Left cardiac atrium (tissue), 4 donors: Measurements from ENCODE around the gene HMGN1. TPM values are rescaled to one million over a fixed set of nuclear protein-coding genes. Genes with fewer than 3 reads are reported as not detected.

Experiments used
- ATAC-seq, 2 donors: fragments of 200-7000 bp; cut with Tn5 transposase; one replicate each; pipeline ENCODE4 v1.9.1; 2020; ENCODE audit warnings: mild to moderate bottlenecking in 2 of 2, moderate library complexity in 2 of 2
- DNase-seq: peaks from one replicate; pipeline ENCODE4 v3.0.0-alpha.2; 2020
- intact Hi-C, 2 donors: fragments of 100-400 bp; cut with DNase I; formaldehyde crosslinking; loops; one replicate each; pipeline versions ENCODE4 v1.14.1 to v1.15.1; 2022 to 2023
- total RNA-seq, 2 donors: library from RNA; stranded (reverse); fragmentation: NEBNext Ultra II Directional; extraction: Animal tissue kit (Norgen Biotek cat#: 25700); gene quantifications; one replicate each; pipeline ENCODE4 v1.2.1, GENCODE V29; 2021
- donor health status: DM: no; HTN: yes; CAD: no.
- donor health status: DM: no; HTN: yes; CAD: no; lungs with severe emphysema.
- donor health status: DM: yes; HTN: yes; CAD: no.
- donor health status: Dilated cardiomyopathy.

The HMGN1 gene
- total RNA-seq, 2 donors from 2014 or later, result 73.2 to 78.2 TPM

- ATAC-seq (no peak), DNase-seq (no peak)
- intact Hi-C loops, result loop anchor here in 1 of 2 donors (5.0 kb wide), 2 partner anchors 33 to 42 kb away; partner anchors contain the start of gene BRWD1
Observed at GRCh38 chr21:39345440-39345839, 3.4 kb downstream of the HMGN1 start.

DNA sequence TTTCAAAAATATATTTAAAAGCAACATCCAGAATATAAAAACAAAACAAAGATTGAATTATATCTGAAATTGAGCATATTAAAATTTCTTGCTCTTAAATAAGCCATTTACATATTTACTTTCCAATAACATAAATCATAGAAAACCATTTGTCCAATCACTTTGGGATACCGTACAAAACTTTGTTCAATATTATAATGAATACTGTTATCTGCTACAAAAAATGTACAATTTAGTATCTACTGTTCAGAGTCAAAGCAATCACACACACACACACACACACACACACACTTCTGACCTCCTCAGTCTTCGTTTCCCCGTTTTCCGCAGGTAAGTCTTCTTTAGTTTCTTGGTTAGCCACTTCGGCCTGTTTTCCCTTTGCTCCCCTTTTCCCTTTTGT lies 4.0 kb downstream of the HMGN1 start:
- ATAC-seq, result no peak
- no peak for DNase-seq
- intact Hi-C loops, result loop anchor here in 1 of 2 donors (5.0 kb wide), 2 partner anchors 33 to 42 kb away; partner anchors contain the start of gene BRWD1

GRCh38 chr21:39341249-39341923 lies 7.5 kb downstream of the HMGN1 start:
- no peak for DNase-seq
- ATAC-seq, result no peak
- intact Hi-C loops, result no loop called here

- intact Hi-C loops, result no loop called here
- DNase-seq, result no peak
- no peak for ATAC-seq
Observed at GRCh38 chr21:39340687-39341086, 8.2 kb downstream of the HMGN1 start.

GRCh38 chr21:39339231-39339630 lies 9.7 kb downstream of the HMGN1 start:
- DNase-seq, result no peak
- no peak for ATAC-seq
- intact Hi-C loops, result no loop called here

GRCh38 chr21:39336457-39337008 lies 12.4 kb downstream of the HMGN1 start:
- DNase-seq, result no peak
- intact Hi-C loops, result no loop called here

GRCh38 chr21:39334611-39335010 lies 14.3 kb downstream of the HMGN1 start:
- ATAC-seq (no peak), DNase-seq (no peak)
- intact Hi-C loops, result no loop called here

More at GRCh38 chr21:39336457-39337008, 12.4 kb downstream of the HMGN1 start:
- ATAC-seq, result no peak

DNA sequence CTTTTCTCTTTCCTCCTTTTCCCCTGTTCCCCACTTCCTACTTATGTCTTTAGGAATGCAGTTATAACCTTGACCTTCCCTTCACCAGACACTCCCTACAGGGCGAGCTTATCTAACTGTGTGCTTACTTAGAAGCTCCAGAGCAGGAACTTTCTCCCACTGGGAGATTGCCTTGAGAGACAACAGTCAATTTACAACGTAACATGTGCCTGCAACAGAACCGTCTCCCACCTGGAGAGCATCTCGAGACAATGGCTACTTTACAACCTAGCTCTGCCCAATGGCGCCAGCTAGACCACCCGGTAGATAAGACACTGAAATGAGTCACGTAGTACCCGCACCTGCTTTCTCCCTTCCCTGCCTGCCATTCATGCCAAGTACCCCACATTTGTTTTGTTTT lies 16.7 kb downstream of the HMGN1 start:
- intact Hi-C loops, result no loop called here
- ATAC-seq, result no peak
- no peak for DNase-seq

GRCh38 chr21:39330001-39330400 lies 18.9 kb downstream of the HMGN1 start:
- DNase-seq, result no peak
- ATAC-seq, result no peak
- intact Hi-C loops, result no loop called here

DNA sequence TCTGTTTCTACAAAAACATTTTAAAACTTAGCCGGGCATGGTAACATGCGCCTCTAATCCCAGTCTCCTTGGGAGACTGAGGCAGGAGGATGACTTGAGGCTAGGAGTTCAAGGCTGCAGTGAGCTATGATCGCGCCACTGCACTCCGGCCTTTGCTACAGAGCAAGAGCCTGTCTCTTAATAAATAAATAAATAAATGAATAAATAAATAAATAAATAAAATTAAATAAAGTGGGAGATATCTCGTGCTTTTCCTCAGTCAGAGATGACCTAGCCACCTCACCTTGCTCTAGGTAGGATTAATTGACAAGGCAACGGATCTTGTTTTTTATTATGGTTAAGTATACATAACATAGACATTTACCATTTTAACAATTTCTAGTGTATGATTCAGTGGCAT lies 21.2 kb downstream of the HMGN1 start:
- DNase-seq, result no peak

DNA sequence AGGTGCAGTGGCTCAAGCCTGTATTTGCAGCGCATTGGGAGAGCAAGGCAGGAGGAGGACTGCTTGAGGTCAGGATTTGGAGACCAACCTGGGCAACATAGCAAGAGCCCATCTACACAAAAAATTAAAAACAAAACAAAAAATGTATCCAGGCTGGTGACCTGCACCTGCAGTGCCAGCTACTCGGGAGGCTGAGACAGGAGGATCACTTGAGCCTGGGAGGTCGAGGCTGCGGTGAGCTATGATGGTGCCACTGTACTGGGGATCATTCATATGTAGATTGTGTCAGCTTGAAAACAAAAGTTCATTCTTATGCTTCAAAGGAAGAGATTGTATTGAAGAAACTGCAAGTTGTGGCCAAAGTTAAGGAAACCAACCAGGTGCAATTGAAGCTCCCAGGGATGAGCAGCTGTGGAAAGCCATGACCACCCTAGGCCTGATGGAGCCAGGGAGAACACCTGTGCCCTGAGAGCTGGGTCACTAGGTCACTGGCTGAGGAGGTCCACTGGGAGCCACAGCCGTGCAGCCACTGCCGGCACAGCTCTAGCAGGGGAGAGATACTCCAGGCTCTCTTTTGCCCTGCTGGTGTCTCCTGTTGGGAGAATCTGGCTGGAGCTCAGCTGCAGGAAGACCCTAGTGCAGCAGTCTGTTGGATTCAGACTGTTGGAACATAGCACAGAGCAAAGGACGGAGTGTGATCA lies 22.1 kb downstream of the HMGN1 start:
- intact Hi-C loops, result no loop called here
- no peak for DNase-seq
- no peak for ATAC-seq

More for the DNA sequence above, 21.2 kb downstream of the HMGN1 start:
- intact Hi-C loops, result no loop called here
- no peak for ATAC-seq

- intact Hi-C loops, result no loop called here
- DNase-seq, result no peak
- ATAC-seq, result no peak
Observed at GRCh38 chr21:39325458-39325857, 23.4 kb downstream of the HMGN1 start.

GRCh38 chr21:39321424-39321823 lies 27.5 kb downstream of the HMGN1 start:
- intact Hi-C loops, result no loop called here
- ATAC-seq (no peak), DNase-seq (no peak)

DNA sequence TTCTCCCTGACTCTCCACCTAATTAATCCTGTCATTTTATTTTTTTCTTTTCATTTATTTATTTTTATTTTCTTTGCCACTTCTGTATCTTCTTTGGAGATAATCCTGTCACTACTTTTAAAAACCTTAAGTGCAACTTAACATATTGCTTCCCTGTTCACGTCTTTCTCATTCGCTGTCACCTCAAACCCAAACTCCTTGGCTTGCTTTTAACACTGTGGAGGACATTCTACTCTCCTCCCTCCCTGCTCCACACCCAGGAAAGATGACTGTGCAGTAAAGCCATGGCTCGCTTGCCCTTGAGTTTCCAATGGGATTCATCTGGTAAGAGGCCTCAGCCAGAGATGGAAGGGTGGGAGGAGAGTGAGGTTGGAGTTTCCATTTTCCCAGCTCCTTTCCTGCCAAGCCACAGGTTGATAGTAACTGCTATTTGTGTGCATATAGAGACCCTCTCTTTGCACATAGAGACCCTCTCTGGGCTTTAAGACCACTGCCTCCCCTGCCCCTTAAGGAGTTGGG lies 29.0 kb downstream of the HMGN1 start:
- DNase-seq (no peak), ATAC-seq (peak; percentile 61 to 73)
- intact Hi-C loops, result loop anchor here (10.0 kb wide), 2 partner anchors 65 to 125 kb away; partner anchors contain the start of gene LCA5L (in 1 of the 2)

DNA sequence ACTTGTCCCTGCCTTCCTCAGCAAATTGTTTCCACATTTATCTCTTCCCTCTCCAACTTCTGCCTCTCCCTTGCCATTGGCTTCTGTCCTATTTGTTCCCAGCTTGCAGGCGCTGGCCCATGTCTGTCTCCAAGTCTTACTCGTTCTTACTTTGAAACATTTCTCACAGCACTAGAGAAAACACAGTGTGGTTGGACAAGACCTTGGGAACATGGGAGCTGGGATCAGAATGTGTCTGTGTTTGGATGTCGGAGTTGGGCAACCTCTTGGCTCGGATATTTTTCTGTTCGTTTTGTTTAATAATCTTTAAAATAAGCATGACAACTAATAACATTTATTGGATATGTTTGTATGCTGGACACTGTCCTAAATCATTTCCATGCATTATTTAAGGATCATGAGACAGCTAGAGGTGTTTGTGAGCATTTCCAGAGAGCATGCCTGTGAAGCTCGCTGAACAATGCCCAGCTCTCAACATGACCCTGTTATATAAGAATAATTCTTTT lies 29.6 kb downstream of the HMGN1 start:
- intact Hi-C loops, result loop anchor here (10.0 kb wide), 2 partner anchors 65 to 125 kb away; partner anchors contain the start of gene LCA5L (in 1 of the 2)
- ATAC-seq (peak; percentile 50 to 71), DNase-seq (no peak)

GRCh38 chr21:39318091-39318959 lies 30.6 kb downstream of the HMGN1 start:
- ATAC-seq (no peak), DNase-seq (no peak)
- intact Hi-C loops, result loop anchor here (10.0 kb wide), 2 partner anchors 66 to 126 kb away; partner anchors contain the start of gene LCA5L (in 1 of the 2)

DNA sequence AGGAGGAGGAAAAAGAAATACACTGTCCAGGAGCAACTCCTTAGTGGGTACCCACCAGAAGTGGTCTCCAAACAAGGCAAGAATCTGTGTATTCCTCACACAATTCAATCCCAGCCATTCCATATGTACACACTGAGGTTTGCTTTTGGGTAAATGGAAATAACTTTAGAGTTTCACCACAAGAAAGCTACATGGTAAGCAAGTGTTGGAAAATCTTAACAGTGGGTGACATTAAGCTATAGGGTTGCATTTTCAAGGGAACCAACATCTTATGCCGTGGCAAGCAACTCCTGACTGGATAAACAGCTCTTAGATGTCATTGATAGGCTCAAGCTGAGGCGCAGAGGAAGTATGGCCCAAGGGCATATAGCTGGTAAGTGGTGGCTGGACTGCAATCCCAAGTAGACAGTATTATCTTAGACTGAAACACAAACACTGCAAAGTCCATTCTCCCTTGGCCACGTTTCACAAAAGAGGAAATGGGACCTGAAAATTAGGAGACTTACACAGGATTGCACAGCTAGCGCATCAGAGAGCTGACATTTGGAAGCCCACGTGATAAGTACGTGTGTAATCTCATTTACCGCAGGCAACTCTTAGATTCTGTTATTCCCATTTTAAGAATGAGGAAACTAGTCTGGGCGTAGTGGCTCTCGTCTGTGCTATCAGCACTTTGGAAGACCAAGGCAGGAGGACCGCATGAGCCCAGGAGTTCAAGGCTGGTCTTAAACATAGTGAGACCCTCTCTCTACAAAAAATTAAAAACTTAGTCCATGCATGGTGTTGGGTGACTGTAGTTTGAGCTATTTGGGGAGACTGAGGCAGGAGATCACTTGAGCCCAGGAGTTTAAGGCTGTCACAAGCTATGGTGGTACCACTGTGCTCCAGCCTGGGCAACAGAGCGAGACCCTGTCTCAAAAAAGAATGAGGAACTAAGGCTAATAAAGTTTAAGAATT lies 31.5 kb downstream of the HMGN1 start:
- DNase-seq (no peak), ATAC-seq (no peak)
- intact Hi-C loops, result loop anchor here (10.0 kb wide), 2 partner anchors 67 to 127 kb away; partner anchors contain the start of gene LCA5L (in 1 of the 2)
